HCT116 (cell line): ENCODE data around the gene DLX3. TPM values are rescaled to one million over a fixed set of nuclear protein-coding genes. Genes with fewer than 3 reads are reported as not detected.
A peak's percentile ranks its signal among the peaks of the same experiment; 100 is the strongest.

Source experiments
- ATAC-seq: fragments of 200-7000 bp; cut with Tn5 transposase; 2 replicates; pipeline ENCODE4 v1.9.1; 2020; ENCODE audit warnings: mild to moderate bottlenecking, moderate library complexity
- BruUV-seq: library from RNA; stranded (reverse); fragments of 400-500 nt; replicated peaks from 2 replicates; lab custom pipeline; 2021; lab: Mats Ljungman, UMichigan
- CTCF ChIA-PET: fragments of 300-600 bp; sonication (Branson Sonifier 250); formaldehyde crosslinking; loops from one replicate; lab custom pipeline; 2021; ENCODE audit warnings: antibody characterized with exemption; lab: Charles Lee
- POLR2A ChIA-PET: fragments of 300-600, 350-600 bp; sonication (Branson Sonifier 250); formaldehyde crosslinking; loops from one replicate; lab custom pipeline; 2021; ENCODE audit warnings: antibody characterized with exemption; lab: Charles Lee
- RAD21 ChIA-PET, 2 experiments: fragments of 300-600 bp; sonication (Branson Sonifier 250); formaldehyde crosslinking; loops; one replicate each; lab custom pipeline; 2023; ENCODE audit warnings: low total read pairs in 2 of 2; ENCODE audit not compliant: uncharacterized antibody in 2 of 2, unreplicated experiment in 2 of 2, low non-redundant PET in 1 of 2; lab: Charles Lee
- DNase-seq: peaks from one replicate; pipeline ENCODE4 v3.0.0-alpha.2; 2010; ENCODE audit warnings: low read depth, low spot score
- H2AFZ ChIP-seq: fragments of 200-600 bp; shearing (Covaris generic), sonication (generic); 2 replicates; pipeline ENCODE4 v1.6.1; 2017; ENCODE audit warnings: low read depth, mixed run types, mixed read lengths, antibody characterized with exemption, low read length; ENCODE audit not compliant: poor library complexity, severe bottlenecking
- H3K27ac ChIP-seq: 2 replicates; pipeline ENCODE4 v1.5.1; 2012; ENCODE audit warnings: low read depth, low read length
- H3K27me3 ChIP-seq: fragments of 200-600 bp; sonication (generic); 2 replicates; pipeline ENCODE4 v1.6.1; 2016; ENCODE audit warnings: mixed run types, low read length, mixed read lengths; ENCODE audit not compliant: insufficient read depth
- H3K36me3 ChIP-seq, 2 experiments: fragments of 200-500 bp in 1 of 2; fragments of 200-600 bp in 1 of 2; sonication (Bioruptor generic) in 1 of 2; sonication (generic) in 1 of 2; 2 replicates each; pipeline versions ENCODE4 v1.5.1 to v1.6.1; 2014 to 2016; ENCODE audit warnings: low read length in 2 of 2, inconsistent platforms in 1 of 2, mixed read lengths in 1 of 2, mixed run types in 1 of 2; ENCODE audit not compliant: insufficient read depth in 2 of 2, control insufficient read depth in 1 of 2
- H3K4me1 ChIP-seq, 2 experiments: fragments of 200-600 bp in 1 of 2; sonication (generic) in 1 of 2; 2 replicates each; pipeline versions ENCODE4 v1.5.1 to v1.6.1; 2012 to 2017; ENCODE audit warnings: low read length in 2 of 2, inconsistent platforms in 1 of 2, mild to moderate bottlenecking in 1 of 2, mixed read lengths in 1 of 2, mixed run types in 1 of 2, moderate library complexity in 1 of 2; ENCODE audit not compliant: insufficient read depth in 2 of 2, control insufficient read depth in 1 of 2
- H3K4me2 ChIP-seq: fragments of 200-600 bp; sonication (generic); 2 replicates; pipeline ENCODE4 v1.6.1; 2017; ENCODE audit warnings: mixed run types, low read length, mixed read lengths
- H3K4me3 ChIP-seq, 2 experiments: fragments of 200-600 bp in 1 of 2; sonication (generic) in 1 of 2; replicated peaks in 1 of 2; 2 replicates each; pipeline ENCODE4 v1.5.1; 2011 to 2016; ENCODE audit warnings: low read length in 2 of 2, control low read depth in 1 of 2, low read depth in 1 of 2, mild to moderate bottlenecking in 1 of 2, mixed read lengths in 1 of 2, mixed run types in 1 of 2
- H3K79me2 ChIP-seq: fragments of 200-600 bp; sonication (generic); 2 replicates; pipeline ENCODE4 v1.6.1; 2017; ENCODE audit warnings: mild to moderate bottlenecking, mixed run types, low read length, moderate library complexity, mixed read lengths; ENCODE audit not compliant: insufficient read depth
- H3K9ac ChIP-seq: fragments of 200-600 bp; sonication (generic); 2 replicates; pipeline ENCODE4 v1.6.1; 2016; ENCODE audit warnings: low read length, mixed read lengths
- H3K9me2 ChIP-seq: fragments of 200-600 bp; sonication (generic), shearing (Covaris generic); 2 replicates; pipeline ENCODE4 v1.6.1; 2017; ENCODE audit warnings: mixed run types, mild to moderate bottlenecking, moderate library complexity; ENCODE audit not compliant: insufficient read depth
- H3K9me3 ChIP-seq, 2 experiments: fragments of 200-500 bp in 1 of 2; fragments of 200-600 bp in 1 of 2; sonication (Bioruptor generic) in 1 of 2; sonication (generic) in 1 of 2; 2 replicates each; pipeline ENCODE4 v1.6.1; 2014 to 2017; ENCODE audit warnings: low read length in 2 of 2, mixed read lengths in 2 of 2, inconsistent platforms in 1 of 2, low read depth in 1 of 2, mild to moderate bottlenecking in 1 of 2, mixed run types in 1 of 2, moderate library complexity in 1 of 2; ENCODE audit not compliant: control insufficient read depth in 1 of 2, insufficient read depth in 1 of 2
- H4K20me1 ChIP-seq: fragments of 200-600 bp; sonication (generic), shearing (Covaris generic); 2 replicates; pipeline ENCODE4 v1.6.1; 2017; ENCODE audit warnings: mixed run types, mild to moderate bottlenecking, moderate library complexity; ENCODE audit not compliant: insufficient read depth
- CBX3 ChIP-seq: IDR thresholded peaks from 2 replicates; pipeline ENCODE4 v1.6.1; 2012; ENCODE audit warnings: low read depth
- EZH2 ChIP-seq: fragments of 200-600 bp; sonication (generic); IDR thresholded peaks from 2 replicates; pipeline ENCODE4 v1.6.1; 2017; ENCODE audit warnings: antibody characterized with exemption, mixed run types
- SRF ChIP-seq: IDR thresholded peaks from 2 replicates; pipeline ENCODE4 v1.6.1; 2012; ENCODE audit warnings: low read depth
- YY1 ChIP-seq: IDR thresholded peaks from 2 replicates; pipeline ENCODE4 v1.6.1; 2011; ENCODE audit warnings: low read length, low read depth, moderate library complexity, mild to moderate bottlenecking; ENCODE audit not compliant: insufficient replicate concordance; ENCODE audit errors: extremely low read depth
- ZFX ChIP-seq: fragments of 450-650 bp; IDR thresholded peaks from 2 replicates; pipeline ENCODE4 v1.6.1; 2017
- intact Hi-C: fragments of 100-400 bp; cut with micrococcal nuclease; formaldehyde crosslinking; loops from 2 replicates; pipeline ENCODE4 v1.10.0; 2022
- total RNA-seq: library from RNA; stranded (reverse); gene quantifications from one replicate; pipeline ENCODE4 v1.2.1, GENCODE V29; 2021; ENCODE audit not compliant: unreplicated experiment
- TF ChIP-seq, protein P1 (sequence below), 3 experiments: fragments of 200-600 bp in 1 of 3; sonication (generic) in 1 of 3; IDR thresholded peaks in 2 of 3; conservative IDR thresholded peaks in 1 of 3; 2 replicates each; pipeline ENCODE4 v1.5.1; 2012 to 2017; ENCODE audit warnings: low read depth in 2 of 3, low read length in 2 of 3, antibody characterized with exemption in 1 of 3, borderline replicate concordance in 1 of 3, control low read depth in 1 of 3, mild to moderate bottlenecking in 1 of 3, mixed read lengths in 1 of 3, mixed run types in 1 of 3, moderate library complexity in 1 of 3; ENCODE audit not compliant: insufficient read depth in 1 of 3

Gene DLX3
- total RNA-seq, 1 experiment from 2014 or later: not detected

DNA sequence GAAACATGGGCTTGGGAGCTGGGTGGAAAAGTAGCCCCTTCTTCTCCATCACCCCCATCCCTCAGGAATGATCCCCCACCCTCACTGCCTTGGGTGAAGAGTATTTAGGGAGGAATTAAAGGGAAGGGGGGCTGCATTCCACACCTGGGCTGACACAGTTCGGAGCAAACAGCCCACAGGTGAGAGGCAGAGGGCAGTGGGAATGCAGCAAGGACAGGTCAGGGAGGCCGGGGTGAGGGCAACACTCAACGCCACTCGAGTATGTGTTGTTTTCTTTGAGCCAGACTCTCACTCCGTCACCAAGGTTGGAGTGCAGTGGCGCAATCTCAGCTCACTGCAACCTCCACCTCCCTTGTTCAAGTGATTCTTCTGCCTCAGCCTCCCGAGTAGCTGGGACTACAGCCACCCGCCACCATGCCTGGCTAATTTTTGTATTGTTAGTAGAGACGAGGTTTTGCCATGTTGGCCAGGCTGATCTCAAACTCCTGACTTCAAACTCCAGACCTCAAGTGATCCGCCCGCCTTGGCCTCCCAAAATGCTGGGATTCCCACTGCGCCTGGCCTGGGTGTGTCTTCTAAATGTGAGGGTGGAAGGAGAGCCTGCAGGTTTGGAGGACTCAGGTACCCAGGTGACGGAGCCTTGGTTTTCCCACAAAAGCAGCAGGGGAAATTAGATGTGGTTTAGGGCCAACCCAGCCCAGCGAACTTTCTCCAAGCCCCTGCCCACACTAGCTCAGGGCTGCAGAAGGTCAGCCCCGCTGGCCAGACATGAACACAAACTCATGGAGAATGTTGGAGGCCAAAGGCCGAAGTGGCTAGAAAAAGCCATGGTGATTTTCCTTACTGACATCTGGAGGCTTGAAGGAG lies 39.7 kb upstream of the DLX3 start:
- no peaks in the 10 kb centered on the region for H3K36me3 ChIP-seq
- no peak overlapping the region for H3K27ac ChIP-seq
- H3K9me3 ChIP-seq: no peaks in the 10 kb centered on the region
- H3K4me2 ChIP-seq: peak overlapping the region; percentile 45
- H4K20me1 ChIP-seq: no peaks in the 10 kb centered on the region
- intact Hi-C loops: no loop called here
- H3K27me3 ChIP-seq: no peaks in the 10 kb centered on the region
- no TSS peak for BruUV-seq
- no peaks in the 10 kb centered on the region for H3K79me2 ChIP-seq
- H3K4me1 ChIP-seq: peaks cover 24 to 52% of the 10 kb centered on the region in 2 experiments
- no peak overlapping the region; the same call in 1 of the 2 replicates for H3K9ac ChIP-seq
- ChIA-PET CTCF (interaction anchor here (0.6 to 2.0 kb wide), 6 partner anchors 8 to 232 kb away, joined by 3 to 10 read pairs (median 4); no protein-coding TSS in a partner anchor), RAD21 (interaction anchor here (1.2 to 1.4 kb wide), 2 partner anchors 26 to 59 kb away, joined by 4 read pairs; no protein-coding TSS in a partner anchor), POLR2A (interaction anchor here (0.7 to 3.0 kb wide), 6 partner anchors 12 to 29 kb away, joined by 3 to 16 read pairs (median 4); partner anchors contain the start of gene ITGA3)
- H2AFZ ChIP-seq: no peak overlapping the region
- TF ChIP-seq ZFX: no peak
- no peak for TF ChIP-seq EZH2
- TF ChIP-seq, protein P1, sequence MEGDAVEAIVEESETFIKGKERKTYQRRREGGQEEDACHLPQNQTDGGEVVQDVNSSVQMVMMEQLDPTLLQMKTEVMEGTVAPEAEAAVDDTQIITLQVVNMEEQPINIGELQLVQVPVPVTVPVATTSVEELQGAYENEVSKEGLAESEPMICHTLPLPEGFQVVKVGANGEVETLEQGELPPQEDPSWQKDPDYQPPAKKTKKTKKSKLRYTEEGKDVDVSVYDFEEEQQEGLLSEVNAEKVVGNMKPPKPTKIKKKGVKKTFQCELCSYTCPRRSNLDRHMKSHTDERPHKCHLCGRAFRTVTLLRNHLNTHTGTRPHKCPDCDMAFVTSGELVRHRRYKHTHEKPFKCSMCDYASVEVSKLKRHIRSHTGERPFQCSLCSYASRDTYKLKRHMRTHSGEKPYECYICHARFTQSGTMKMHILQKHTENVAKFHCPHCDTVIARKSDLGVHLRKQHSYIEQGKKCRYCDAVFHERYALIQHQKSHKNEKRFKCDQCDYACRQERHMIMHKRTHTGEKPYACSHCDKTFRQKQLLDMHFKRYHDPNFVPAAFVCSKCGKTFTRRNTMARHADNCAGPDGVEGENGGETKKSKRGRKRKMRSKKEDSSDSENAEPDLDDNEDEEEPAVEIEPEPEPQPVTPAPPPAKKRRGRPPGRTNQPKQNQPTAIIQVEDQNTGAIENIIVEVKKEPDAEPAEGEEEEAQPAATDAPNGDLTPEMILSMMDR (IDR thresholded peaks at IDR 0.05 in 2 of 3, conservative IDR thresholded peaks at IDR 0.05 in 1 of 3; ENCODE audit: borderline replicate concordance in 1 of 3, insufficient read depth in 1 of 3, low read depth in 2 of 3, low read length in 2 of 3): no peak
- no peak for TF ChIP-seq CBX3
- TF ChIP-seq SRF: no peak
- no peak for TF ChIP-seq YY1
- no peak overlapping the region for H3K4me3 ChIP-seq
- no peak for DNase-seq
- H3K9me2 ChIP-seq: no peaks in the 10 kb centered on the region
- ATAC-seq: peak; percentile 2; the same call in 1 of the 2 replicates
